HG02970 (cell line): ENCODE results near the gene LRRC8C.
"Not testable (repeated sequence)": the region's sequence is repeated elsewhere in the genome, so short reads cannot be mapped to it uniquely, and the experiment has no call there.

Source experiments
- ATAC-seq: cut with Tn5 transposase; IDR thresholded peaks from one replicate; pipeline ENCODE4 v1.9.1; 2021; ENCODE audit warnings: mild to moderate bottlenecking, moderate library complexity, moderate number of reproducible peaks; ENCODE audit not compliant: unreplicated experiment, low FRiP score

The LRRC8C gene

GRCh38 chr1:89632657-89633247 is at the start of gene LRRC8C:
Gene LRRC8C (plus strand): TSS chr1:89633120. CDS start chr1:89686474, 53,354 bp downstream.
- peak; percentile 75 for ATAC-seq

GRCh38 chr1:89584211-89584610 is 48.7 kb upstream of the LRRC8C start:
- ATAC-seq: no peak

- ATAC-seq: no peak
These were observed 48.1 kb upstream of the LRRC8C start for GRCh38 chr1:89584781-89585180.

GRCh38 chr1:89587729-89588161 is 45.2 kb upstream of the LRRC8C start:
- ATAC-seq: no peak

- no peak for ATAC-seq
These were observed 44.4 kb upstream of the LRRC8C start for GRCh38 chr1:89588480-89588879.

- ATAC-seq: no peak
These were observed 43.4 kb upstream of the LRRC8C start for GRCh38 chr1:89589515-89589914.

- no peak for ATAC-seq
These were observed 42.4 kb upstream of the LRRC8C start for GRCh38 chr1:89590341-89591080.

GRCh38 chr1:89592861-89593302 is 40.0 kb upstream of the LRRC8C start:
- not testable (repeated sequence) for ATAC-seq

GRCh38 chr1:89594096-89594740 is 38.7 kb upstream of the LRRC8C start:
- ATAC-seq: no peak

- ATAC-seq: no peak
These were observed 36.2 kb upstream of the LRRC8C start for GRCh38 chr1:89596698-89597097.

GRCh38 chr1:89598450-89599331 is 34.2 kb upstream of the LRRC8C start:
- ATAC-seq: no peak

- no peak for ATAC-seq
These were observed 33.6 kb upstream of the LRRC8C start for GRCh38 chr1:89599332-89599630.

GRCh38 chr1:89600451-89601224 is 32.3 kb upstream of the LRRC8C start:
- no peak for ATAC-seq

GRCh38 chr1:89602871-89603404 is 30.0 kb upstream of the LRRC8C start:
- ATAC-seq: no peak

GRCh38 chr1:89603651-89604413 is 29.1 kb upstream of the LRRC8C start:
- no peak for ATAC-seq

GRCh38 chr1:89604414-89604735 is 28.5 kb upstream of the LRRC8C start:
- ATAC-seq: no peak

- ATAC-seq: no peak
These were observed 27.2 kb upstream of the LRRC8C start for GRCh38 chr1:89605692-89606091.

GRCh38 chr1:89606227-89606980 is 26.5 kb upstream of the LRRC8C start:
- no peak for ATAC-seq
